MV-4-11 (cell line): Measurements from ENCODE around the gene RIC8A.

Source experiments
- DNase-seq: peaks from one replicate; lab custom pipeline; 2025; lab: John Stamatoyannopoulos, UW

Gene RIC8A

DNA sequence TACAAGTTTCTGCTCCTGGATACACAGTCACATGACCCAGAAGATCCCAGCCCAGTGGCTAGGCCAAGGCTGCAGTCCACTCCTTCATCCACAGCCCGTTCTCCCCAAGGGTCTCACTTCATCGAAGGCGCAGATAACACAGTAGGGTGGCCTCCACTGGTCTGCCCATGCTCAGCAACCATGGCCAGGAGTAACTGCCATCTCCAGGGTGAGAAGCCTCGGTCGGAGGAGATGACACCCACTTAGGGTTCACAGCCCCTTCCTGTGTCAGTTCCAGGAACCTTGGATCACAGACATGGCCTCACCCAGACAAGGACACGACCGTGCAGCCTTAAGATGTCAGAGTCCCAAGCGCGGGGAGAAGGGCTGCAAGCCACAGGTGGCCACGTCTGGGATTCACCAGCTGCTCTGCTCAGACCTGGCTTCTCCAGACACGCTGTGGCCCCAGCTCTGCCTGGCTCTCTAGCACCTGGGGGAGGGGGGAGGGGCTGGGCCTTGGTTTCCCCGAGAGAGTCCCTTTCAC lies 2.9 kb upstream of the RIC8A start:
- DNase-seq, result no peak

DNA sequence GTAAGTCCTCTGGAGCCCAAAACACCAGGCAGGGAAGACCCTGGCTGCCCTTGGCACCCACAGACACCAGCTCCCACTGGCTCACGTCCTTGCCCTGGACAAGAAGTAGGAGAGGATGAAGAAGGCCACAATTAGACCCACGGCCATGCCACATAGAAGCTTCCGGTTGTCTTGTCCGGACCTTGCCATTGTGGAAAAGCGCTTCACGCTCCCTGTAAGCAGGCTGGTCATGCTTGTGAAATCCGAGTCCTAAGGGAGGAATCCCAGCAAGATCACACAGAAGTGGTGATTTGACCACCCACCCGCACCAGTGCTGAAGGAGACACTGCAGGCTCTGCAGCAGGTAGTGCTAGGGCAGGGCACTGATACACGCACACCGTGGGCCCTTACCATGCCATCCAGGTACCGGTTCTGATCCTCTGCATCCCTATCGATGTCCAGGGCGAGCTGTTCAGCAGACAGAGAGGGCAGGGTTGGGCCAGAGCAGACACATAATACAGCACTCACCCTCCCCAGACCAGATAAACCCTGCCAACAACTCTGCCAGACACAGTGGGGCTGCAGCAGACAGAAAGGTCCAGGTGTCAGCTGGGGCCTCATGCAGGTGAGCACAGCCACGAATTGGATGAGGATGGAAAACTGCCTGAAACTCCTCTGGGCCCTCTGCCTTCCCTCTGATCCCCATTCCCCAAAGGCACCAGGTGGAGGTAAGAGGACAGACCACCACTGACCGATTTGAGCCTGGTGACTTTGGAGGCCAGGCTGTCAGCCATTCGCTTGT lies 2.1 kb upstream of the RIC8A start:
- no peak for DNase-seq

DNA sequence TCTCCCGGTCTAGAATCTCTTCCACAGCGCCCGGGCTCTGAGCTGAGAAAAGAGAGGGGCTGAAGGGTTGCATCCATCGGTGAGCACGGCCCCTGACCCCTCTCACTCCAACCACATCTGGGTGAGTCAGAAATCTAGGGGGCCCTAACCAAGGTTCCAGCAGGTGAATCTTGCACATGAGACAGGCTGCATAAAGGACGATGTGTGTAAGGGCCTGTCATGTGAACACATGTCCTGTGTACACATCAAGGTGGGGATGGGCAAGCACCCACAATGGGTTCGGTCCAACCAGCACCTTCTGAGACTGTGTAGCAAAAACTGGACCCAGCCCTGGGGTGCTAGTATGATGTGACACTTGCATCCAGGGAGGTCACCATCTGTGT lies 1.5 kb upstream of the RIC8A start:
- no peak for DNase-seq

DNA sequence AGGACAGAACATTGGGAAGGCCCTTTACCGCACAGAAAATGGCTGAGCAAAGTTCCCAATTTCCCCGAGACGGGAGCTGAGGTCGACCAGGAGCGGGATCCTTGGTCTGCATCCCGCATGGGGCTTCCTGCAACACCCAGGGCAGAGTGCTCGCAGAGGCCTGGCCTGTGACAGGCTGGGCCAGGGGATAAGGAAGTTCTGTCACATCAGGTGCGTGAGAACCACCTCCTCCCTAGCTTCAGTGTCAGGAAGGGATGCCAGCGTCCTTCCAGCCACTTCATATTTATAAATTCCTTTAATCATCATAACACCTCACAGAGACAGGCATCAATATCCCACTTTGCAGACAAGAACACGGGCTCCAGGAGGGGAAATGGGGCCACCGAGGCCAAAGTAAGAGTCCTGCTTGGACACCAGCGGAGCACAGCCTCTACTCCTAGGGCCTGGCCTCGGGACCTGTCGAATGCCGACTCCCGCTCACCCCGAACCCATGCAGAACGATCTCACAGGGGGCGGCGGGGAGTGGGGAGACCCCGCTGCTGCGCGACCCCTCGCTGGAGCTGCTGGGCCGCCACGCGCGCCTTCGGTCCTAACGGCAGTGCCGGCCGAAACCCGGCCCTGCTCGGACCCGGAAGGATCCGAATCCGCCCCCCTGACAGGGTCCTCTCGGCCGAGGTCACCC lies 841 bp upstream of the RIC8A start:
- peak; percentile 27 for DNase-seq

DNA sequence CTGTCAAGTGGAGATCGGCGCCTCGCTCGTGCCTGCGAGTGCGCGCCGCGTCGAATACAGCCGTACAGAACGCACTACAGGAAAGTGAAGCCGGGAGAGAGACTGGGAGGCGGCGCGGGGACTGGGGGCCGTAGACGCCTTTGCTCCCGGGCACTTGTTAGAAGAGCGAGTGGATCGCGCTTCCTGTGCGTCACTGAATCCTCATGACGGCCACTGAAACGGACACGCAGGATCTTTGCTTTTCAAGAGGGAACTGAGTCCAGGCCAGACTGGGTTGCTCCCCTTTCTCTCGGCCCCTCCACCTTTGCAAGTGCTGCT lies 314 bp downstream of the RIC8A start:
- DNase-seq, result peak; percentile 45

DNA sequence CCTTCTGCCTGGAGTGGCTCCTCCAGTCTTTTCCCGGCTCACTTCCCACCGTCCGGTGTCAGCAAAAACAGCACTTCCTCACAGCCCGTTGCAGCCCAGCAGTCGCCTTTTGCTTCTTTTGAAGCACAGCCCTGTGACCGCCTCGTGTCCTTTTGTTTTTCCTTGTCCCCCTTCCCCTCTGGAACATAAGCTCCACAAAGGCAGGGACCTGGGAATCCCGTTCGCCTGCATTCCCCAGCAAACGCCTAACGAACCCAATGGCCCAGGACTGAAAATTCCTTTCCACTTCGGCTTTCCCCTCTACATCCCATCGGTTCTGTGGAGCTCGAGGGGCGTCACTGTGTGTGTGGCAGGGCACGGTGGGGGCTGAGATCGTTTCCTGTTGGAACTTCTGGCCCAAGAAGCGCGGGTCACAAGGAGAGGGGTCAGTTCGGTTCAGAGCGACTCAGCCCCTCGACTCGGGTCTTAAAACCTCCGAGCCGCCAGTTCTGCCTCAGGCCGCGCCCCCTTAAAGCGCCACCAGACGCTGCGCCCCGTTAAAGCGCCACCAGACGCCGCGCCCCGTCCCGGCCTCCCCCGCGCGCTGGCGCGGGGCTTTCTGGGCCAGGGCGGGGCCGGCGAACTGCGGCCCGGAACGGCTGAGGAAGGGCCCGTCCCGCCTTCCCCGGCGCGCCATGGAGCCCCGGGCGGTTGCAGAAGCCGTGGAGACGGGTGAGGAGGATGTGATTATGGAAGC lies 841 bp downstream of the RIC8A start:
- DNase-seq, result peak; percentile 66

DNA sequence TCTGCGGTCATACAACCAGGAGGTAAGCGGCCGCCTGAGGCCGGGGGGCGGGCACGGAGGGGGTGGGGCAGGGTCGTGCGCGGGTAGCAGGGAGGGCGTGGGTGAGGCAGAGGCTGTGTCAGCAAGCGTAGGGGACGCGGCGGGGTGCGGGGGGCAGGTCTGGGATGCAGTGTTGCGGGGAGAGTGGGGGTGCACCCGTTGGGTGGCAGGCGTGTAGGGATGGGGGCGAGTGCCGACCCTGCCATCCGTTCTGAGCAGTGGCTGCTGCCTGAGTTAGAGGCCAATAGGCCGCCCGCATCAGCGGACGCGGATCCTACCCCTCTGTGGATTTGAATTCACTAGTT lies 1.4 kb downstream of the RIC8A start:
- DNase-seq, result no peak

DNA sequence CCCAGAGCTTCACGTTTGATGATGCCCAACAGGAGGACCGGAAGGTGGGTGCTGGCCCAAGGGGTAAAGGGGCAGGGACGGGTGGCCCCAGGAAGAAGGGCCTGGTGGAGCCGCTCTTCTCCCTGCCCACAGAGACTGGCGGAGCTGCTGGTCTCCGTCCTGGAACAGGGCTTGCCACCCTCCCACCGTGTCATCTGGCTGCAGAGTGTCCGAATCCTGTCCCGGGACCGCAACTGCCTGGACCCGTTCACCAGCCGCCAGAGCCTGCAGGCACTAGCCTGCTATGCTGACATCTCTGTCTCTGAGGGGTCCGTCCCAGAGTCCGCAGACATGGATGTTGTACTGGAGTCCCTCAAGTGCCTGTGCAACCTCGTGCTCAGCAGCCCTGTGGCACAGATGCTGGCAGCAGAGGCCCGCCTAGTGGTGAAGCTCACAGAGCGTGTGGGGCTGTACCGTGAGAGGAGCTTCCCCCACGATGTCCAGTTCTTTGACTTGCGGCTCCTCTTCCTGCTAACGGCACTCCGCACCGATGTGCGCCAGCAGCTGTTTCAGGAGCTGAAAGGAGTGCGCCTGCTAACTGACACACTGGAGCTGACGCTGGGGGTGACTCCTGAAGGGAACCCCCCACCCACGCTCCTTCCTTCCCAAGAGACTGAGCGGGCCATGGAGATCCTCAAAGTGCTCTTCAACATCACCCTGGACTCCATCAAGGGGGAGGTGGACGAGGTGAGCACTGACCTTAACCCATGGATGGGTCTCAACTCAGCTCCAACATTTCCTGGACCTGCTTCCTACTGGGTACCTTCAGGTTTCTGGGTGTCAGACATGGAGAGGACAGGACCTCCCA lies 2.0 kb downstream of the RIC8A start:
- peak; percentile 40 for DNase-seq

DNA sequence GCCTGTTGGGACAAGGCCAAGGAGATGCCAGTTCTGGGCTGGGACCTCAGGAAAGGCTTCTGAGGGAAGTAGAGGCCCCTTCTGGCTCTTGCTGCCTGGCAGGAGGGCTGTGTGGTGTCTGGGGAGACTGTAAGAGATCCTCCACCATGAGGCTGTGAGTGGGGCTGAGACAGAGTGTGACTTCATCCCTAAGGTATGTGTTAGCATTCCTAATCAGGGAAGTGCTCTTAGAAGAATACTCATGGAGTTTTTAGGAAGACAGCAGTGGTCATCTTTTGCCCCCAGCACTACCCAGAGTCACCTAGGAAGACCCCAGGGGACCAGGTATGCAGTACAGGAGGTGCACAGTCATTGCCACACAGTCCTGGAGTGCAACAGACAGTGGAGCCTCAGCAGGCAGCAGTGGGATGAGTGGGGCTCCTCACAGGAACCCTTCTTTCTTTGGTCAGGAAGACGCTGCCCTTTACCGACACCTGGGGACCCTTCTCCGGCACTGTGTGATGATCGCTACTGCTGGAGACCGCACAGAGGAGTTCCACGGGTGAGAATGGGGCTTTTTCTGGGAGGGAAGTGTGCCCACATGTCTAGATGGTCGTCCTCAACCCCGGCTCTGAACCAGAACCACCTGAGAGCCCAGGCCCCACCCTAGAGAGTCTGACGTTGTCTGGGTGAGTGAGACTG lies 2.8 kb downstream of the RIC8A start:
- no peak for DNase-seq

DNA sequence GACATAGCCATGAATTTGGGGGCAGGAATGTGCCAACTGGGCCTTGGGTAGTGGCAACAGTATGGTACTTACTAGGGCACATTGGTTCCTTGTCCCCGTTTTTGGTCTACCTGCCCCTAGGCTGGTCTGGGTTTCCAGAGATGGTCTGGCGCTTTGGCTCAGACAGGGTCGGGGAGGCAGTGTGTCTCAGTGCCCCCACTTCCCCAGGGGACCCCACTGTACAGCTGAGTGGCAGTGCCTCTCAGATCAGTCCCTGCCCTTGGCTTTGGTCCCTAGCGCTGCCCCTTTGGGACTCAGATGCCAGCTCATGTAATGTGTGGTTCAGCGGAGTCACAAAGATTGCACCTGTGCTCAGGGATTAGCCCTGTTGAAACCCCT lies 3.3 kb downstream of the RIC8A start:
- no peak for DNase-seq

DNA sequence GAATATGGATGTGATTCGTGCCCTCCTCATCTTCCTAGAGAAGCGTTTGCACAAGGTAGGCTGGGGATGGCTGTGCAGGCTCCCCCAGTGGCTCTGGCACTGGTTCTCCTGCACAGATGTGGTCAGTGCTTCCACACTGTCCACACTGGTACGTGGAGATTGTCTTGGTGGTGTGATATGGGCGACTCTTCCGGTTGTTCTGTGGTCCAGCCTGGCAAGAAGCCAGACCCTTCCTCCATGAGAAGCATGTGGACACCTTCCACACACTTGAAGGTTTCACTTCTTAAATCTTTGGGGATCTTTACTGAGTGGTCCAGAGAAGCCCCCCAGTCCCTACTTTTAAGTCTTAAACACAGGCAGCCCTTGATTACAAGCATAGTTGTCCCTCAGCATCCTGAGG lies 3.8 kb downstream of the RIC8A start:
- no peak for DNase-seq

DNA sequence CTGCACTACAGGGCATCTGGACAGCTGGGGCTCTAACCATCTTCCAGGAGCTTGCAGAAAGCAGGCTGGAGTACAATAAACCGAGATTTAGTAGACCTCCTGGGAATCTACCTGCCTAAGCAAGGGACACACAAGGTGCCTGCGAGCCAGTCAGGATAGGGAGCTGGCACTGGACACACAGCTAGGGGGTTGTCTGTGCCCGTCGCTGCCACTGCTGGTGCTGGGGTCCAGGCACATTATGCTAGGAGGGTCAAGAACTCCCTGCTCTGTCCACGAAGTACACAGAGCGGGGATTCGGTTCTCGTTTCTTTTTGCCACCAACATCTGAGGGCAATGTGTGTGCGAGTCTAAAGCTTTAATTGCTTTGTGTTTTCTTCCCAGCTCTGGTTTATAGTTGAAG lies 4.2 kb downstream of the RIC8A start:
- DNase-seq, result no peak

DNA sequence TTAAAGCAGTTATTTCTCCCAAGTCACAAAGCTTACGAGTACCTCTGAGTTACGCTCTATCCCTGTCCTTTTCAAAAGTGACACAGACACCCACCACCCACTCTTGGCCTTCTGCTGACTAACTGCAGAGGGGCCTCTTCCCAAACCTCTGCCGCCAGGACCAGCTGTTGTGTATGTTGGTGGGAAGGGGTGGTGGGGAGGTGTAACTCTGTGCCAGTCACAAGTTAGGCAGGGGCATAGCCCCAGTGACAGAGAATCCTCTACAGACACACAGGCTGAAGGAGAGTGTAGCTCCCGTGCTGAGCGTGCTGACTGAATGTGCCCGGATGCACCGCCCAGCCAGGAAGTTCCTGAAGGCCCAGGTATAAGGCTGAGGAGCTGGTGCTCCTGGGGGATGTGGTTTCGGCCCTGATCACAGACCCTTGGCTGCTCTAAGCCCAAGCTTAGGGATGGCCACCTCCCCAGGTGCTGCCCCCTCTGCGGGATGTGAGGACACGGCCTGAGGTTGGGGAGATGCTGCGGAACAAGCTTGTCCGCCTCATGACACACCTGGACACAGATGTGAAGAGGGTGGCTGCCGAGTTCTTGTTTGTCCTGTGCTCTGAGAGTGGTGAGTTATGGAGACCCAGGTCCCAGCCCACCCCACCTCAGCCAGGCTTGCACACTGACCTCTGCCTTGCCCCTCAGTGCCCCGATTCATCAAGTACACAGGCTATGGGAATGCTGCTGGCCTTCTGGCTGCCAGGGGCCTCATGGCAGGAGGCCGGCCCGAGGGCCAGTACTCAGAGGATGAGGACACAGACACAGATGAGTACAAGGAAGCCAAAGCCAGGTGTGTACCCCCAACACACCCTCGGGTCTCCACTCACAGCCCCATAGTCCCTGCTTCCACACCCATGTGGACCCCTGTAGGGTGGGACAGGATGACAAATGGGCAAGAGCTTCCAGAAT lies 4.9 kb downstream of the RIC8A start:
- DNase-seq, result no peak

DNA sequence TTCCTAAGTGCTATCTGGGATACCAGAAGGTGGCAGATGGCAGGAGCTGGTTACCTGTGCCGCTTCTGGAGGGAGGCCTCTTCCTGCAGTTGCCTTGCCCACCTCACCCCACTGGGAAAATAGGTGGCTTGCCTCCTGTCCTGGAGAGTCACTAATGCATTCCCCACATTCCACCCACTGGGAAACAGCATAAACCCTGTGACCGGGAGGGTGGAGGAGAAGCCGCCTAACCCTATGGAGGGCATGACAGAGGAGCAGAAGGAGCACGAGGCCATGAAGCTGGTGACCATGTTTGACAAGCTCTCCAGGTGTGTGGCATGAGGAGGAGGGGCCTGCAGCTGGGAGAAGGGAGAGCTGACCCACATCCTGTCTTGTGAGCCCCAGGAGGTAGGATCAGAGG lies 5.6 kb downstream of the RIC8A start:
- no peak for DNase-seq

DNA sequence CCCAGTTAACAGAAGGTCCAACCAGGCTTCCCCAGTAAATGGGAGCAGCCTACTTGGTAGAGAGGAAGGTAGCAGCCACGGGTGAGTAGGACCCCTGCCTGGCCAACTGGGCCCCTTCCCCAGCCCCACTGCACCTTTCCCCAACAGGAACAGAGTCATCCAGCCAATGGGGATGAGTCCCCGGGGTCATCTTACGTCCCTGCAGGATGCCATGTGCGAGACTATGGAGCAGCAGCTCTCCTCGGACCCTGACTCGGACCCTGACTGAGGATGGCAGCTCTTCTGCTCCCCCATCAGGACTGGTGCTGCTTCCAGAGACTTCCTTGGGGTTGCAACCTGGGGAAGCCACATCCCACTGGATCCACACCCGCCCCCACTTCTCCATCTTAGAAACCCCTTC lies 6.6 kb downstream of the RIC8A start:
- no peak for DNase-seq

DNA sequence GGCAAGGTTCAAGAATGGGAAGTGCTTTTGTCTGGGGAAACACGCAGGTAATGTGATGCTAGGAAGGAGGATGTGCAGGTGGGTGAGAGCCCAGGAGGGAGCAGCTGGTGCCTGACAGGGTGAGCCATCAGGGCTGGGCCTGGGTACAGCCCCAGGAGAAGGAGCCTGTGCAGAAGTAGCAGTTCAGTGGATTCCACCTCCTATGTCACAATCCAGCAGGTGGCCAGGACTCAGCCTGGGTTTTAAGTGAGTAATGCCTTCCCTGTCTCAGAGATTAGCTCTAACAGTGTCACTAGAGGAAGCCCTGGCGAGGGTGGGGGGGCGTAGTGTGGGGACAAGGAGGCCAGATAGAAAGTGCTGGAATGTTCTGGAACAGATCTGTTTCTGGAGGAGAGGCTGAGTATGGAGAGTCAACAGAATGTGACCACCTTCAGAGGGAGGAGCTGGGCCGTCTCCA lies 8.1 kb downstream of the RIC8A start:
- DNase-seq, result peak; percentile 21

DNA sequence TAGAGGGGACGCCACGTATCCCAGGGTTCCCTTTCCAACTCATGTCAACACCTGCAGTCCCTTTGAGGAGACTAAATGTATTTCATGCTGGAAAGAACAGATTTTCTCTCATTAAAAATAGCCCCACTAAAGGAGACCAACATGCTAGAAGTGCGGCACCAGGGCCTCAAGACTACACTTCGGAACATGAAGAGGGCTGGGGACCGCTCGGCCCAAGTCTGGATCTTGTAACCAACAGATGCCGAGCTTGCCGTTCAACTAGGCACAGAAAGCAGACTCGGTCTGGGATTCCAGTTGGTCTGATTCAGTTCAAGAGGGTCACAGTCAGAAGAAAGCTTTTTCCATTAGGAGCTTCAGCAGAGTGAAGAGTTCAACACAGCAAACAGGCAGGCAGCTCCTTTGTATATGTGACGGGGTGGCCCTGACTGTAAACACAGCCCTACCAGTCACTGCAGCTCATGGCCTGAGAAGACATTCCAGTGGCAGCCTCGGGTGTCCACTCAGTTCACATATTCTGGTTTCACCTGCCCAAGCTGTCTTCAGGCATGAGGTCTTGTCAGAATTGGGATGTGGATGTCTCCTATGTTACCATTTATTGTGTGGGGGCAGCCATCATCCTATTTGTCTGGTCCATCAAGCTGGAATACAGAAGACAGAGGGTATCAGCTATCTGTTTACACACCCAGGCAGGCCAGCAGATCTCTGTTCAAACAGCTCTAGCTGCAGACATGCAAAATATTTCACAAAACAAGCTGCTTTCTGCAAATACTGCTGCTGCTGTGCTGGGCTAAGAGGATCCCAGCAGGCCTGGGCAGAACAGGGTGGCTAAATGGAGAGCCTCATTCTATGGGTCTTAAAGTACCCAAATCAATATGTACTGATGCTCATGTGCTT lies 8.8 kb downstream of the RIC8A start:
- DNase-seq, result no peak

DNA sequence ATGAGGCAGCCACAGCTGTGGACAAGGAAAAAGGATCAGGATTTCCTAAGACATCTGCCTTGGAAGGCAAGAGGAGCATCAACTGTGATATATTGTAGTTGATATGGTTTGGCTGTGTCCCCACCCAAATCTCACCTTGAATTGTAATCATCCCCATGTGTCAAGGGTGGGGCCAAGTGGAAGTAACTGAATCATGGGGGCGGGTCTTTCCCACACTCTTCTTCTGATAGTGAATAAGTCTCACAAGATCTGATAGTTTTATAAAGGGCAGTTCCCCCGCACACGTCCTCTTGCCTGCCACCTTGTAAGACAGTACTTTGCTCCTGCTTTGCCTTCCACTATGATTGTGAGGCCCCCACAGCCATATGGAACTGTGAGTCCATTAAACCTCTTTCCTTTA lies 10.2 kb downstream of the RIC8A start:
- DNase-seq, result no peak

DNA sequence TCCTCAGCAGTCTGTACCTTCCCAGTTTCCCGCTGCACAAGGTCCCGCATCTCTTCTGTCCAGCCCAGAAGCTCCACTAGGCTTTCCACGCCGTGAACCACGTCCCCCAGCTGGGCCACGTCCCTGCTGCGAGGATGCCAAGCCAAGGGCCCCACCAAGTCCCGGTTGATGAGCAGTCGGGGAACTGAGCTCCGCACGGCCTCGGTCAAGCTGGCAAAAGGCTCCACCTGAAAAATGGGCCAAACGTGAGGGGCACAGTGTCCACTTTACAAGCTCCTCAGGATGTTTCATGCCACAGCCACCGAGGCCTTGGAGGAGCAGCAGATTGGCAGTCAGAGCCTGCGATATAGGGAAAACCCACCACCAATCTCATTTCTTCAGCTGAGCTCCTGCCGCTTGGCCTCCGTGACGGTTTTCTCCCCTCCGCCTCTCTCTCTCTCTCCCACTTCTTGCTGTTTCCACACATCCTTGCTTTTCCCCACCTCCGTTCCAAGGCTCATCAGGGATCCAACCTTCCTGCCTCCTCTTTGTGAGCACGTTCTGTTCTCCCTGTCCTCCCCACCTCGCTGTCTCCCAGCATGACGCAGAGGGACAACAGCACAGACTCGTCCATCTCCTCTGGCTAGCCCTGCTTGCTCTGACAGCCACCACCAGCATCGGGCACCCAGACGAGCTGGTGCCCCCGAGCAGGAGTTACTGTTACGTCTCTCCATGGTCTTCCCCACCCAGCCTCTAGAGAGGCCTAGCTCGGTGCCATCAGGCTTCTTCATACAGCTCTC lies 11.5 kb downstream of the RIC8A start:
- DNase-seq, result no peak
